Stimulated activated naive CD4-positive, alpha-beta T cell (primary cell): ENCODE measurements around the gene PTAFR.

ENCODE experiments used
- DNase-seq, 6 experiments: peaks; one replicate each; lab custom pipeline; 2025; lab: John Stamatoyannopoulos, UW

The PTAFR gene

DNA sequence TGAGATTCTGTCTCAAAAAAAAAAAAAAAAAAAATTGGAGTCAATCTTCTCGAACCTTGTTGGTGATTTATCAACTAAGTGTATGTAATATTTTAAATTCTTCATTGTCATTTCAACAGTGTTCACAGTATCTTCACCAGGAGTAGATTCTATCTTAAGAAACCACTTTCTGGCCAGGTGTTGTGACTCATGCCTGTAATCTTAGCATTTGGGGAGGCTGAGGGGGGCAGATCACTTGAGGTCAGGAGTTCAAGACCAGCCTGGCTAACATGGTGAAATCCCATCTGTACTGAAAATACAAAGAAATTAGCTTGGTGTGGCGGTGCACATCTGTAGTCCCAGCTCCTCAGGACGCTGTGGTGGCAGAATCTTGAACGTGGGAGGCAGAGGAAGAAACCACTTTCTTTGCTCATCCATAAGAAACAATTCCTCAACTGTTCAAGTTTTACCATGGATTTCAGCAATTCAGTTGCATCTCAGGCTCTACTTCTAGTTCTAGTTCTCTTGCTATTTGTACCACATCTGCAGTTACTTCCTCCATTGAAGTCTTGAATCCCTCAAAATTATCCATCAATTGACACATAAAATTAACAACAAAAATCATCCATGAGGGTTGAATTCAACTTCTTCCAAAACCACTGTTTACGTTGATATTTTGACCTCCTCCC, 57.7 kb downstream of the PTAFR start:
- no peak for DNase-seq

GRCh38 chr1:28115267-28115666, 61.2 kb downstream of the PTAFR start:
- DNase-seq: no peak

- DNase-seq: no peak
Measured at GRCh38 chr1:28114844-28115243, 61.6 kb downstream of the PTAFR start.

- DNase-seq: no peak
Measured at GRCh38 chr1:28113242-28113572, 63.3 kb downstream of the PTAFR start.

DNA sequence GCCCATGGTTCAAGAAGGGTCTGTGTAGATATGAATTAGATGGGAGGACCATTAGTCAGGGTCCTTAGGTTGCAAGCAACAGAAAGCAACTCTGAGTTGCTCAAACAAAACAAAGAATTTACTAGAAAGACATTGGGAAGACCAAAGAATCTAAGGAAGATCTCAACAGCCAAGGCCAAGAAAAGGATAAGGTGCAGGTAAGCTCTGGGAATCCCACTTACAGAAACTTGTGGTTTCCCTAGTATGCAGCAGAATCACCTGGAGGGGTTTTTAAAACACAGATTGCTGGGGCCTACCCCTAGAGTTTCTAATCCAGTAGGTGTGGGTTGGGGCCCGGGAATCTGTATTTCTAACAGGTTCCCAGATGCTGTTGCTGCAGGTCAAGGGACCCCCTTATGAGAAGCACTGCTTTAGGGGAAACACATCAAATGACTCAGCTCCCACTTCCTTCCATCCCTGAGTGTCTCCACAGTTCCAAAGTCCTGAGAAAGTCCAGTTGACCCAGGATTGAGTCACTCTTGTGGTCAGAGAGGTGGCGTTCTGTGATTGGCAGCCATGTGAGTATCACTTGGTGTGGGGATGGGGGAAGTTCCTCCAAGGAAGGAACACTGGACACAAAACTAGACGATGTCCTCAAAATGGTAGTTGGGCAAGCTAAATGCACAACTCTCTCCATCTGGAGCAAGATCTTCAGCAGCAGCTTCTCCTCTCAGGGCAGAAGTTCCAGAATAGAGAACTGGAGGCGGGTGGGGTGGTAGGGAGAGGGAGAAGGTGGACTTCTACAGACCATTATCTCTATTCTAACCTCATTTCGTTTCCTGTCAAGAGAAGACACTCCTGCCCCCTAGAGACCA, 63.9 kb downstream of the PTAFR start:
- DNase-seq: no peak

- DNase-seq: no peak
Measured at GRCh38 chr1:28111157-28111556, 65.3 kb downstream of the PTAFR start.

DNA sequence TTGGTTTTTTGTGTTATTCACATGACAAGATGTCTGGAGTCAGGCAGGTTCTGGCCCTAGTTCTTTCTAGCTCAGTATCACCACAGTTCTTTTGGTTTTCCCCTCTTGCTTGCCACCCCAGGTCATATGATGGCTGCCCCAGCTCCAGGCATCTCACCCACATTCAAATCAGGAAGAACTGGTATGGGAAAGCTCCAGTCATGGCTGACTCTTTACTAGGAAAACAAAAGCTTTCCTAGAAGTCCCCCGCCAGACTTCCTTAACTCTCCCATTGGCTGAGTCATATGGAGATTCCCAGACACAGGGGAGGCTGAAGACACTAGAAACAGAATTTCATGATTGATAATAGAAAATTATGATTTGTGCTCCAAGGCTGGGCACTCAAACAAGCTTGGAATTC, 65.9 kb downstream of the PTAFR start:
- DNase-seq: no peak

DNA sequence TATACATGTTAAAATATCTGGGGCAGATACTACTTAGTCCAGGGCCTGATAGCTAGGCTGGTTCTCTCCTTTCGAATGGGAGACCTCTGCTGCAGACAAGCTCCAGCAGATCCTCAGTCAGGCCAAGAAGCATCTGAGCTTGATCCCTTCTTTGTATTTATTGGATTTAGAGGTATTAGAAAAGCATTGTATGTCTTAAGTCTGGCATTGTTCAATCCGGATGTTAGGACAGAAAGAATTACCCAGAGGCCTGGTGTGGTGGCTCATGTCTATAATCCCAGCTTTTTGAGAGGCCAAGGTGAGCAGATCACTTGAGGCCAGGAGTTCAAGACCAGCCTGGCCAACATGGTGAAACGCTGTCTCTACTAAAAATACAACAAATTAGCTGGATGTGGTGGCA, 66.9 kb downstream of the PTAFR start:
- no peak for DNase-seq

DNA sequence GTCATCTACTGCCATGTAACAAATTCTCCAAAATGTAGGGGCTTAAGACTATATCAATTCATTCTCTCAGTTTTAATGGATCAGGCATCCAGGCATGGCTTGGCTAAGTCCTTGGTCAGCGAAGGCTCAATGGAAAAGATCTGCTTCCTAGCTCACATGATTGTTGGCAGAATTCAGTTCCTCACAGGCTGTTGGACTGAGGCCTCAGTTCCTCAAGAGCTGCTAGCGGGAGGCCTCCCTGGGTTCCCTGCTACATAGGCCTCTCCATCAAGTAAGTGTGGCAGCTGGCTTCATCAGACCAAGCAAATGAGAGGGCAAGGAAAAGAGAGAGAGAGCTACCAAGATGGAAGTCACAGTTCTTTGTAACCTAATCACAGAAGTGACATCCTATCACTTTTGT, 68.5 kb downstream of the PTAFR start:
- no peak for DNase-seq

DNA sequence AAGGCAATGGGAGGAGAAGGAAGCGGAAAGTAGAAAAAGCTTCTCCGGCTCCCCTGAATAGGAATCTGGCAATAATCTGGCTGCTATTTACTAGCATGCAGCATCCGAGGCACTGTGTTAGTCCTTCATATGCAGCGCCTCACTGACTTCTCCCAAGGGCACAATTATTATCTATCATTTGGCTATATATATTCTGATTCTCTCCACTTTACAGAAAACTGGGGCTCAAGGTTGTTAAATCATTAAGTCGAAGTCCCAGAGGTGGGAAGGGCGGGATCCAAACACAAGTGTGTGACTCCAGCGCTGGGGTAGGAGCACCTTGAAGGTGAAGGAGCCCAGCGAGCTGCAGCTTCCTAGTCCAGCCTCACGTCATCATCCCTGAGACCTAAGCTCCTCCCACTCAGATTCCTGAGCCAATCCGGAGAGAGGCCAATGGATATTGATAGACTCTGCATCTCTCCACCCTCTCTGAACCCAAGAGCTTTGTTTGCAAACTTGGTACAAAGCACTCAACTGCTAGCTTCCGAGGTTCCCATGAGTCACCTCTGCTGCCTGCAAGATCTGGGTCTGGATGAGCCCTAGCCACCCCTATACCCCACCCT, 71.5 kb downstream of the PTAFR start:
- DNase-seq: no peak

DNA sequence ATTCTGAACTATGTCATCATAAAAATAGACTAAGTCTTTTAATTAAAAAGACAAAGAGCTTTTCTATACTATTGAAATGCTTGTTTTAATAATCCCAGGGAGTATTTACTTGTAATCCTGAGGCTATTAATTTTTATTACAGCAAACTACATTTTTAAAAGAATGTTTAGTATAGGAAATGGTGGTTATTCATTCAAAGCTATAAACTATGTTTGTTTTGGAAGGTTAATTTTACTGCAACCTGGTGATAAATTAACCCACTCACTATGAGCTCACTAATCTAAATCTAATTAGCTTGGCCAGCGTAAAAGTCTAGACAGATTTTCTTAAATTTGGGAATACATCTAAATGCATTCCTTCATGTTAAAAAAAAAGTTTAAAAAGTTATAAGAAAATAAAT, 74.3 kb downstream of the PTAFR start:
- DNase-seq: no peak

DNA sequence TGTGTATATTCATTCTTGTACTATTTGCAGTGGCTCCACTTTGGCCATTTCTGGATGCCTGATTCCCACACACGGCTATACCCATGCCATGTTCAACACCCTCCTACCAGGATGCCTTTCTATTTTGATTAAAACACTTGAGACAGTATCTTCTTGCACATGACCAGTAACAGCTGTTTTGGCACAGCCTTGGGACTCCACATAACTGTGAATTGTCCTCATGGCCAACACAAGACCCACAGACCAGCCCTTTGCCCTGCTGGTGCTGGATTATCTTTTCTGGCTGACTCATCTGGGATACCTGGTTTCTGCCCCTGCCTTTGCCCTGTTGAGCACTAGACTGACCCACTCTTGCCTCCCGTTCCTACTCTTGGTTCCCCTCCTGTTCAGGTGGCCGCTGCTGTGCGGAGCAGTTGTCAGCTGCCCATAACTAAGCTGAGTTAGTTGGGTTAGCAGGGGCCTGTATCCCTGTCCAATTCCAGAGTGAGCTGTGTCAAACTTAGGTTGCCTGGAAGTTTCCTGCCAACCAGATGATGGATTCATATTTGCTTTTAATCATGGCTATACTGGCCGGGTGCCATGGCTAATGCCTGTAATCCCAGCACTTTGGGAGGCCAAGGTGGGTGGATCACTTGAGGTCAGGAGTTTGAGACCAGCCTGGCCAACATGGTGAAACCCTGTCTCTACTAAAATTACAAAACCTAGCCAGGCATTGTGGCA, 77.3 kb downstream of the PTAFR start:
- DNase-seq: no peak
